Neural cell (in vitro differentiated cells): Measurements from ENCODE around the gene ATP1B4. TPM values are rescaled to one million over a fixed set of nuclear protein-coding genes. Genes with fewer than 3 reads are reported as not detected.

Experiments
- H2AFZ ChIP-seq: fragments of 200-600, 300-800 bp; sonication (generic), shearing (Covaris generic); 2 replicates; pipeline ENCODE4 v1.6.0; 2014; ENCODE audit warnings: low read depth, mild to moderate bottlenecking, antibody characterized with exemption, low read length, moderate library complexity
- H3F3A ChIP-seq: fragments of 200-600 bp; shearing (Covaris generic); 2 replicates; pipeline ENCODE4 v1.6.1; 2016; ENCODE audit warnings: mild to moderate bottlenecking, moderate library complexity, mixed read lengths, antibody characterized with exemption, low read length; ENCODE audit not compliant: insufficient read depth, poor library complexity, severe bottlenecking
- H3K27ac ChIP-seq: fragments of 200-600, 300-800 bp; sonication (generic), shearing (Covaris generic); 2 replicates; pipeline ENCODE4 v1.5.1; 2014; ENCODE audit warnings: mild to moderate bottlenecking, low read length, moderate library complexity
- H3K27me3 ChIP-seq: fragments of 300-800, 200-600 bp; sonication (generic), shearing (Covaris generic); 2 replicates; pipeline ENCODE4 v1.6.0; 2014; ENCODE audit warnings: mild to moderate bottlenecking, low read depth, low read length, moderate library complexity; ENCODE audit not compliant: insufficient read depth
- H3K36me3 ChIP-seq: fragments of 300-800, 200-600 bp; sonication (generic), shearing (Covaris generic); 2 replicates; pipeline ENCODE4 v1.5.1; 2014; ENCODE audit warnings: mild to moderate bottlenecking, antibody characterized with exemption, low read length, moderate library complexity; ENCODE audit not compliant: insufficient read depth
- H3K4me2 ChIP-seq: fragments of 300-800, 200-600 bp; sonication (generic), shearing (Covaris generic); 2 replicates; pipeline ENCODE4 v1.6.0; 2014; ENCODE audit warnings: mild to moderate bottlenecking, low read length
- H3K4me3 ChIP-seq: fragments of 300-800, 200-600 bp; sonication (generic), shearing (Covaris generic); 2 replicates; pipeline ENCODE4 v1.5.1; 2014; ENCODE audit warnings: mild to moderate bottlenecking, low read length, moderate library complexity
- H3K79me2 ChIP-seq: fragments of 200-600 bp; shearing (Covaris generic); replicated peaks from 2 replicates; pipeline ENCODE4 v1.6.0; 2014; ENCODE audit warnings: mild to moderate bottlenecking, low read length, moderate library complexity; ENCODE audit not compliant: insufficient read depth
- H3K9ac ChIP-seq: fragments of 300-800, 200-600 bp; sonication (generic), shearing (Covaris generic); 2 replicates; pipeline ENCODE4 v1.6.1; 2016; ENCODE audit warnings: mild to moderate bottlenecking, low read length, mixed read lengths
- H3K9me2 ChIP-seq: fragments of 200-600 bp; shearing (Covaris generic); 2 replicates; pipeline ENCODE4 v1.6.1; 2016; ENCODE audit warnings: mild to moderate bottlenecking, low read length, mixed read lengths; ENCODE audit not compliant: insufficient read depth
- H3K9me3 ChIP-seq: fragments of 200-600, 300-800 bp; sonication (generic), shearing (Covaris generic); 2 replicates; pipeline ENCODE4 v1.6.1; 2016; ENCODE audit warnings: mild to moderate bottlenecking, mixed run types, low read length, moderate library complexity, mixed read lengths
- H4K20me1 ChIP-seq: fragments of 200-600 bp; shearing (Covaris generic); 2 replicates; pipeline ENCODE4 v1.6.1; 2016; ENCODE audit warnings: mild to moderate bottlenecking, mixed run types; ENCODE audit not compliant: insufficient read depth
- CTCF ChIP-seq: fragments of 450-650 bp; IDR thresholded peaks from 2 replicates; pipeline ENCODE4 v1.5.1; 2014; ENCODE audit warnings: antibody characterized with exemption, mild to moderate bottlenecking, moderate library complexity; ENCODE audit not compliant: poor library complexity, severe bottlenecking
- EP300 ChIP-seq: fragments of 450-650 bp; conservative IDR thresholded peaks from 2 replicates; pipeline ENCODE4 v1.6.1; 2014; ENCODE audit warnings: antibody characterized with exemption, mild to moderate bottlenecking, moderate library complexity; ENCODE audit not compliant: poor library complexity, severe bottlenecking
- EZH2 ChIP-seq: fragments of 200-600, 300-800 bp; shearing (Covaris generic), sonication (generic); IDR thresholded peaks from 2 replicates; pipeline ENCODE4 v1.6.1; 2014; ENCODE audit warnings: antibody characterized with exemption, low read length, borderline replicate concordance, mild to moderate bottlenecking; ENCODE audit not compliant: insufficient read depth, poor library complexity, severe bottlenecking
- MXI1 ChIP-seq: fragments of 450-650 bp; conservative IDR thresholded peaks from 2 replicates; pipeline ENCODE4 v1.6.1; 2014; ENCODE audit warnings: antibody characterized with exemption, mild to moderate bottlenecking; ENCODE audit not compliant: poor library complexity, severe bottlenecking
- POLR2AphosphoS5 ChIP-seq: IDR thresholded peaks from 2 replicates; pipeline ENCODE4 v1.6.1; 2012
- RAD21 ChIP-seq: fragments of 450-650 bp; conservative IDR thresholded peaks from 2 replicates; pipeline ENCODE4 v1.6.1; 2014; ENCODE audit warnings: antibody characterized with exemption, mild to moderate bottlenecking, moderate library complexity
- polyA plus RNA-seq: library from polyadenylated mRNA; depleted of rRNA; stranded (reverse); fragments of >200 nt; gene quantifications from 2 replicates; pipeline ENCODE4 v1.2.3, GENCODE V29; 2014
- TF ChIP-seq, protein P1 (sequence below): IDR thresholded peaks from 2 replicates; pipeline ENCODE4 v1.6.1; 2012; ENCODE audit warnings: borderline replicate concordance

ATP1B4 gene
- polyA plus RNA-seq, 1 donor from 2014 or later, result not detected

- Histone ChIP-seq H3K9me2 (no peaks in the 10 kb centered on the region), H3F3A (no peaks in the 10 kb centered on the region), H4K20me1 (no peaks in the 10 kb centered on the region), H3K4me3 (no peak overlapping the region), H3K79me2 (no peaks in the 10 kb centered on the region), H3K36me3 (no peaks in the 10 kb centered on the region), H3K9ac (no peak overlapping the region), H3K27me3 (no peaks in the 10 kb centered on the region), H3K4me2 (no peak overlapping the region), H2AFZ (no peak overlapping the region), H3K27ac (no peak overlapping the region), H3K9me3 (no peaks in the 10 kb centered on the region)
- no peak for TF ChIP-seq CTCF
- no peak for TF ChIP-seq EZH2
- TF ChIP-seq RAD21, result no peak
- TF ChIP-seq POLR2AphosphoS5, result no peak
- no peak for TF ChIP-seq MXI1
Measured at GRCh38 chrX:120367402-120368109, 5.7 kb downstream of the ATP1B4 start.

DNA sequence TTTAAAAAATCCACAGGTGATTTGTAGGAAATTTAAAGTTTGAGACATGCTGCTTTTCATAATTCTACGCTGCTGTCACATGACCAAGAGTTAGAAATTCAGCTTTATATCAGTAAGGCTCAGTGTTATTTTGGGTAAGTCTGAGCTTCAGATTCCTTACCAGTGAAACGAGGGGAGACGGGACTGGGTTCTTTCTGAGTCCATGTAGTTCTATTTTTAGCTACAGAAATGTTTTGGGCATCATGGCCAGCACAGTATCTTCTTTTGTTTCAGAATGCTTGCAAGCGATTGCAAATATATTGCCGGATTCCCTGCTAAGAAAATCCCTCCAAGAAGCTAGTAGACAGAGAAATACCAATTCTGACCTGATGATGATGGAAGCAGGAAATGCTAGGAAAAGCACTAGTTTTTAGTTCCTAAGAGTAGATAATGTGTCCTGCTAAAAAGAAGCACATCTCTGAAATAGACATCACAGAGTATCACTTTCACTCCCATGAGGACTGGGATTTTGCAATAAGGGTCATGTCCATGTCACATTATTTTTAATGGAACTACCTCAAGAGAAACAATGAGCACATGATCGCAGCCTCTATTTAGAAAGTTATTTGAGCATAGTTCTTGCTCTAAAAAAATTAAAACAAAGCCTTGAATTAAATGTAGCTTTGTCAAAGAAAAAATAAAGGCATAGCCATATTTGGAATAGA, 10.9 kb downstream of the ATP1B4 start:
- H2AFZ ChIP-seq, result no peak overlapping the region
- TF ChIP-seq, protein P1, sequence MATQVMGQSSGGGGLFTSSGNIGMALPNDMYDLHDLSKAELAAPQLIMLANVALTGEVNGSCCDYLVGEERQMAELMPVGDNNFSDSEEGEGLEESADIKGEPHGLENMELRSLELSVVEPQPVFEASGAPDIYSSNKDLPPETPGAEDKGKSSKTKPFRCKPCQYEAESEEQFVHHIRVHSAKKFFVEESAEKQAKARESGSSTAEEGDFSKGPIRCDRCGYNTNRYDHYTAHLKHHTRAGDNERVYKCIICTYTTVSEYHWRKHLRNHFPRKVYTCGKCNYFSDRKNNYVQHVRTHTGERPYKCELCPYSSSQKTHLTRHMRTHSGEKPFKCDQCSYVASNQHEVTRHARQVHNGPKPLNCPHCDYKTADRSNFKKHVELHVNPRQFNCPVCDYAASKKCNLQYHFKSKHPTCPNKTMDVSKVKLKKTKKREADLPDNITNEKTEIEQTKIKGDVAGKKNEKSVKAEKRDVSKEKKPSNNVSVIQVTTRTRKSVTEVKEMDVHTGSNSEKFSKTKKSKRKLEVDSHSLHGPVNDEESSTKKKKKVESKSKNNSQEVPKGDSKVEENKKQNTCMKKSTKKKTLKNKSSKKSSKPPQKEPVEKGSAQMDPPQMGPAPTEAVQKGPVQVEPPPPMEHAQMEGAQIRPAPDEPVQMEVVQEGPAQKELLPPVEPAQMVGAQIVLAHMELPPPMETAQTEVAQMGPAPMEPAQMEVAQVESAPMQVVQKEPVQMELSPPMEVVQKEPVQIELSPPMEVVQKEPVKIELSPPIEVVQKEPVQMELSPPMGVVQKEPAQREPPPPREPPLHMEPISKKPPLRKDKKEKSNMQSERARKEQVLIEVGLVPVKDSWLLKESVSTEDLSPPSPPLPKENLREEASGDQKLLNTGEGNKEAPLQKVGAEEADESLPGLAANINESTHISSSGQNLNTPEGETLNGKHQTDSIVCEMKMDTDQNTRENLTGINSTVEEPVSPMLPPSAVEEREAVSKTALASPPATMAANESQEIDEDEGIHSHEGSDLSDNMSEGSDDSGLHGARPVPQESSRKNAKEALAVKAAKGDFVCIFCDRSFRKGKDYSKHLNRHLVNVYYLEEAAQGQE, result no peak
- TF ChIP-seq POLR2AphosphoS5, result no peak
- no peak for TF ChIP-seq RAD21
- TF ChIP-seq EP300, result no peak
- no peak for TF ChIP-seq EZH2
- no peaks in the 10 kb centered on the region for H3F3A ChIP-seq
- H3K4me3 ChIP-seq, result no peak overlapping the region
- no peak overlapping the region for H3K27ac ChIP-seq
- H4K20me1 ChIP-seq, result no peaks in the 10 kb centered on the region
- no peaks in the 10 kb centered on the region for H3K9me2 ChIP-seq
- H3K79me2 ChIP-seq, result no peaks in the 10 kb centered on the region
- no peaks in the 10 kb centered on the region for H3K36me3 ChIP-seq
- no peaks in the 10 kb centered on the region for H3K27me3 ChIP-seq
- H3K9ac ChIP-seq, result no peak overlapping the region
- no peak overlapping the region for H3K4me2 ChIP-seq
- H3K9me3 ChIP-seq, result no peaks in the 10 kb centered on the region
